HepG2 (cell line): ENCODE results near the gene ZDHHC7. TPM values are rescaled to one million over a fixed set of nuclear protein-coding genes. Genes with fewer than 3 reads are reported as not detected.

ENCODE experiments used
- ATAC-seq: fragments of 200-7000 bp; cut with Tn5 transposase; 3 replicates; pipeline ENCODE4 v1.9.1; 2020; ENCODE audit warnings: mild to moderate bottlenecking, moderate library complexity
- BruUV-seq: library from RNA; stranded (reverse); fragments of 400-500 nt; replicated peaks from 2 replicates; lab custom pipeline; 2021; lab: Mats Ljungman, UMichigan
- CTCF ChIA-PET: fragments of 300-600 bp; formaldehyde crosslinking; extraction: SDS; loops from one replicate; lab custom pipeline; 2021; ENCODE audit warnings: low total read pairs, inconsistent platforms, low intra/inter-chr PET ratio; lab: Yijun Ruan, JAX
- POLR2A ChIA-PET: fragments of 350-600 bp; sonication (Branson Sonifier 250); formaldehyde crosslinking; loops from one replicate; lab custom pipeline; 2020; ENCODE audit warnings: antibody characterized with exemption, inconsistent platforms; lab: Yijun Ruan, JAX
- DNase-seq: peaks from one replicate; pipeline ENCODE4 v3.0.0-alpha.2; 2015; ENCODE audit warnings: low spot score
- FAIRE-seq: peaks from 3 replicates; lab custom pipeline; 2011; peaks lifted over from hg19 to GRCh38; lab: Jason Lieb, UNC
- H2AFZ ChIP-seq: one replicate; pipeline ENCODE4 v1.6.1; 2011; ENCODE audit warnings: low read length, inconsistent platforms
- H3K27ac ChIP-seq: fragments of 300-600 bp; 3 replicates; pipeline ENCODE4 v1.8.0; 2011; ENCODE audit warnings: mixed run types, mild to moderate bottlenecking, mixed read lengths, low read length, inconsistent platforms; ENCODE audit not compliant: insufficient read depth; ENCODE audit errors: extremely low read length
- H3K27me3 ChIP-seq, 2 experiments: fragments of 200-600 bp in 1 of 2; 2 replicates in 1 of 2; 3 replicates in 1 of 2; pipeline versions ENCODE4 v1.6.0 to v1.8.0; 2011; ENCODE audit warnings: low read length in 2 of 2, mild to moderate bottlenecking in 2 of 2, moderate library complexity in 2 of 2, inconsistent platforms in 1 of 2; ENCODE audit not compliant: insufficient read depth in 2 of 2, control insufficient read depth in 1 of 2
- H3K36me3 ChIP-seq, 2 experiments: fragments of 200-600 bp in 1 of 2; replicated peaks in 1 of 2; 2 replicates in 1 of 2; 3 replicates in 1 of 2; pipeline versions ENCODE4 v1.5.1 to v1.8.0; 2011; ENCODE audit warnings: low read length in 2 of 2, inconsistent platforms in 1 of 2; ENCODE audit not compliant: insufficient read depth in 2 of 2, control insufficient read depth in 1 of 2
- H3K4me1 ChIP-seq: 2 replicates; pipeline ENCODE4 v1.5.1; 2012; ENCODE audit warnings: low read length, inconsistent platforms; ENCODE audit not compliant: insufficient read depth
- H3K4me2 ChIP-seq: 2 replicates; pipeline ENCODE4 v1.6.0; 2011; ENCODE audit warnings: low read depth, low read length, inconsistent platforms
- H3K4me3 ChIP-seq, 3 experiments: fragments of 200-600 bp in 1 of 3; sonication (generic), shearing (Covaris generic) in 1 of 3; replicated peaks in 1 of 3; 2 replicates each; pipeline ENCODE4 v1.5.1; 2011 to 2016; ENCODE audit warnings: low read length in 3 of 3, inconsistent platforms in 2 of 3, low read depth in 2 of 3, mild to moderate bottlenecking in 2 of 3, control low read depth in 1 of 3, mixed read lengths in 1 of 3; ENCODE audit not compliant: insufficient read depth in 1 of 3
- H3K79me2 ChIP-seq: one replicate; pipeline ENCODE4 v1.6.1; 2011; ENCODE audit warnings: low read length, inconsistent platforms; ENCODE audit not compliant: insufficient read depth
- H3K9ac ChIP-seq: 2 replicates; pipeline ENCODE4 v1.6.0; 2011; ENCODE audit warnings: mild to moderate bottlenecking, low read depth, low read length, inconsistent platforms; ENCODE audit not compliant: insufficient read depth
- H3K9me3 ChIP-seq: 2 replicates; pipeline ENCODE4 v1.5.1; 2012; ENCODE audit warnings: mild to moderate bottlenecking, low read length
- H4K20me1 ChIP-seq: 2 replicates; pipeline ENCODE4 v1.6.0; 2011; ENCODE audit warnings: inconsistent platforms, mild to moderate bottlenecking, low read length, moderate library complexity; ENCODE audit not compliant: insufficient read depth
- FOXA1 ChIP-seq, 2 experiments: fragments of 450-650 bp in 1 of 2; sonication (generic) in 1 of 2; formaldehyde crosslinking in 1 of 2; IDR thresholded peaks; 2 replicates each; pipeline versions ENCODE4 v1.4.0 to v1.6.1; 2016 to 2020; ENCODE audit warnings: missing genetic modification reagents in 1 of 2
- GTF2F1 ChIP-seq: fragments of 150-350 bp; IDR thresholded peaks from 2 replicates; pipeline ENCODE4 v1.6.1; 2014; ENCODE audit warnings: low read length
- HOXA3 ChIP-seq: sonication (generic); formaldehyde crosslinking; IDR thresholded peaks from 2 replicates; pipeline ENCODE4 v1.5.0; 2020; ENCODE audit warnings: missing genetic modification reagents
- PAWR ChIP-seq: sonication (generic); formaldehyde crosslinking; IDR thresholded peaks from 2 replicates; pipeline ENCODE4 v1.4.0; 2020; ENCODE audit warnings: missing genetic modification reagents, mild to moderate bottlenecking, borderline replicate concordance
- RBM22 ChIP-seq: fragments of 200-400 bp; formaldehyde crosslinking; optimal IDR thresholded peaks from 2 replicates; pipeline ENCODE3; 2017; ENCODE audit warnings: mild to moderate bottlenecking, low read length, moderate library complexity
- RNF2 ChIP-seq: fragments of 450-650 bp; conservative IDR thresholded peaks from 2 replicates; pipeline ENCODE4 v1.6.1; 2016; ENCODE audit warnings: low read depth
- SAP130 ChIP-seq: IDR thresholded peaks from 2 replicates; pipeline ENCODE4 v1.6.1; 2016; ENCODE audit warnings: low read depth
- SATB2 ChIP-seq: sonication (generic); formaldehyde crosslinking; IDR thresholded peaks from 2 replicates; pipeline ENCODE4 v1.5.0; 2020; ENCODE audit warnings: missing genetic modification reagents
- ZBTB38 ChIP-seq: sonication (generic); formaldehyde crosslinking; IDR thresholded peaks from 2 replicates; pipeline ENCODE4 v1.5.1; 2020; ENCODE audit warnings: mild to moderate bottlenecking, missing genetic modification reagents
- ZEB1 ChIP-seq: IDR thresholded peaks from 2 replicates; pipeline ENCODE4 v1.6.1; 2012; ENCODE audit warnings: mild to moderate bottlenecking, low read depth, inconsistent platforms; ENCODE audit not compliant: insufficient replicate concordance
- ZNF556 ChIP-seq: sonication (generic); formaldehyde crosslinking; IDR thresholded peaks from 2 replicates; pipeline ENCODE4 v1.4.0; 2020; ENCODE audit warnings: mild to moderate bottlenecking, missing genetic modification reagents, borderline replicate concordance
- WGBS: methylation state at CpG from one replicate; pipeline ENCODE4 v1.1.6; 2017; ENCODE audit warnings: low lambda C conversion rate; 5-methylcytosine and 5-hydroxymethylcytosine counted together
- in situ Hi-C: cut with HindIII; loops from 2 replicates; pipeline ENCODE4 v1.10.0; 2017; ENCODE audit warnings: low pct_unique_long_range_greater_than_20kb; ENCODE audit not compliant: extremely low pct_ligation_motif_present
- intact Hi-C: fragments of 100-400 bp; cut with micrococcal nuclease; formaldehyde crosslinking; loops from one replicate; pipeline ENCODE4 v1.10.0; 2022; ENCODE audit not compliant: unreplicated experiment
- polyA plus RNA-seq, 8 experiments: library from polyadenylated mRNA; depleted of rRNA in 3 of 8; stranded (reverse) in 7 of 8; unstranded in 1 of 8; fragments of >200 nt; fragmentation: Illumina TruSeq in 4 of 8; extraction: Trizol in 4 of 8; gene quantifications; 2 replicates each; pipeline versions ENCODE4 v1.2.1 to v1.2.3, GENCODE V29; 2011 to 2016; ENCODE audit warnings: low read depth in 4 of 8, missing spikeins in 1 of 8, mixed read lengths in 1 of 8; ENCODE audit not compliant: insufficient read depth in 1 of 8
- total RNA-seq, 5 experiments: library from RNA; depleted of rRNA; stranded (reverse); fragments of >200 nt; fragmentation: Illumina TruSeq; extraction: Trizol; gene quantifications; 2 replicates each; pipeline ENCODE4 v1.2.3, GENCODE V29; 2016; ENCODE audit warnings: low read depth in 1 of 5
- TF ChIP-seq, protein P1 (sequence below): IDR thresholded peaks from 2 replicates; pipeline ENCODE4 v1.6.1; 2018; ENCODE audit warnings: missing genetic modification reagents, mild to moderate bottlenecking, missing compliant biosample characterization
- TF ChIP-seq, protein P2 (sequence below): sonication (generic); formaldehyde crosslinking; IDR thresholded peaks from 2 replicates; pipeline ENCODE4 v1.8.1; 2023; ENCODE audit warnings: missing genetic modification reagents, mild to moderate bottlenecking, borderline replicate concordance
- TF ChIP-seq, protein P3 (sequence below), 2 experiments: fragments of 450-650 bp in 1 of 2; sonication (generic) in 1 of 2; formaldehyde crosslinking in 1 of 2; IDR thresholded peaks; 2 replicates each; pipeline versions ENCODE4 v1.6.1 to v1.8.0; 2016 to 2022; ENCODE audit warnings: antibody characterized with exemption in 1 of 2, mild to moderate bottlenecking in 1 of 2, missing genetic modification reagents in 1 of 2

ZDHHC7 gene
- total and polyA plus RNA-seq, 2 of the 13 experiments (the other 11 are each of a cell fraction or from before 2014, with no cell fraction given), result 46.8 to 67.6 TPM

DNA sequence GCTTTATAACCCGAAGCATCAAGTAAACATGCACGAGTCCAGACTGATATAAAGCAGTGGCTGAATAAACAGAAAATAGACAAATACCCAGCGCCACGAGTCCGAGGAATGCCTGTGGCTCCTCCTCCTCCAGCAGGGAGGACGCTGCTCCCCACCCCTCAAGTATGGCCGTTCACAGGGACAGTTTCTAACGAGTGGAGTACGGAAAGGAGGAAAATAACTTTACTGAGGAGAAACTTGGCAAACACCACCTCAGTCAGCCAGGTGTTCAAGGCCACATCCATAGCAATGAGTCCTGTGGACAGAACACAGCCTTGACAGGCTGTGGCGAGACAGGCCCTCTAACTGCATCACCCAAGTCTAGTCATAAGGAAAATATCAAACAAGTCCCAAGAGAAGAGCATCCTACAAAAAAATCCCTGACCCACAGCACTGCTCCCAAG, 9.2 kb downstream of the ZDHHC7 start:
- CTCF ChIA-PET, result no interaction called here
- no TSS peak for BruUV-seq
- Histone ChIP-seq H3K27me3 (no peaks in the 10 kb centered on the region), H3K4me2 (peak overlapping the region; percentile 73), H3K27ac (peak overlapping the region; percentile 81), H3K4me3 (peak overlapping the region in 2 of 3 experiments; percentile 19 to 59; a peak in 3 of 6 replicates), H3K79me2 (peaks cover 82% of the 10 kb centered on the region), H3K36me3 (peaks cover 4 to 7% of the 10 kb centered on the region in 2 experiments; a peak in 2 of 5 replicates), H2AFZ (no peak overlapping the region), H4K20me1 (peaks cover 21% of the 10 kb centered on the region; the same call in 1 of the 2 replicates), H3K9me3 (no peaks in the 10 kb centered on the region), H3K4me1 (peaks cover 91% of the 10 kb centered on the region), H3K9ac (peak overlapping the region; percentile 46)
- intact Hi-C loops, result no loop called here
- FAIRE-seq (peak; percentile 54), DNase-seq (peak; percentile 53), ATAC-seq (peak; percentile 31)
- in situ Hi-C loops, result no loop called here
- 13% methylated on average over 10 of the region's 10 CpGs for WGBS
- POLR2A ChIA-PET, result interaction anchor here (4.9 kb wide), 1 partner anchor 9 kb away, joined by 42 read pairs; the partner anchor contains the start of gene ZDHHC7
- TF ChIP-seq FOXA1 (IDR thresholded peaks at IDR 0.05), result no peak
- peak; percentile 20; the same call in 1 of the 2 replicates for TF ChIP-seq FOXA1 (CRISPR knock-in tag; IDR thresholded peaks at IDR 0.05)
- TF ChIP-seq PAWR (CRISPR knock-in tag), result no peak
- TF ChIP-seq SATB2 (CRISPR knock-in tag), result no peak
- TF ChIP-seq GTF2F1, result no peak
- TF ChIP-seq, protein P1, sequence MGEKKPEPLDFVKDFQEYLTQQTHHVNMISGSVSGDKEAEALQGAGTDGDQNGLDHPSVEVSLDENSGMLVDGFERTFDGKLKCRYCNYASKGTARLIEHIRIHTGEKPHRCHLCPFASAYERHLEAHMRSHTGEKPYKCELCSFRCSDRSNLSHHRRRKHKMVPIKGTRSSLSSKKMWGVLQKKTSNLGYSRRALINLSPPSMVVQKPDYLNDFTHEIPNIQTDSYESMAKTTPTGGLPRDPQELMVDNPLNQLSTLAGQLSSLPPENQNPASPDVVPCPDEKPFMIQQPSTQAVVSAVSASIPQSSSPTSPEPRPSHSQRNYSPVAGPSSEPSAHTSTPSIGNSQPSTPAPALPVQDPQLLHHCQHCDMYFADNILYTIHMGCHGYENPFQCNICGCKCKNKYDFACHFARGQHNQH, result peak; percentile 39; the same call in 1 of the 2 replicates
- TF ChIP-seq ZBTB38, result 0 out of 2 replicates have a peak, but pooled peaks have one; percentile 14
- TF ChIP-seq RBM22, result peak; percentile 69
- 0 out of 2 replicates have a peak, but pooled peaks have one; percentile 26 for TF ChIP-seq ZNF556
- TF ChIP-seq RNF2, result no peak
- TF ChIP-seq, protein P2, sequence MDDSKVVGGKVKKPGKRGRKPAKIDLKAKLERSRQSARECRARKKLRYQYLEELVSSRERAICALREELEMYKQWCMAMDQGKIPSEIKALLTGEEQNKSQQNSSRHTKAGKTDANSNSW (CRISPR knock-in tag), result no peak
- peak; percentile 23 for TF ChIP-seq ZEB1
- TF ChIP-seq SAP130 (CRISPR knock-in tag), result peak; percentile 56; the same call in 1 of the 2 replicates
- TF ChIP-seq HOXA3 (CRISPR knock-in tag), result peak; percentile 42; the same call in 1 of the 2 replicates
- TF ChIP-seq, protein P3, sequence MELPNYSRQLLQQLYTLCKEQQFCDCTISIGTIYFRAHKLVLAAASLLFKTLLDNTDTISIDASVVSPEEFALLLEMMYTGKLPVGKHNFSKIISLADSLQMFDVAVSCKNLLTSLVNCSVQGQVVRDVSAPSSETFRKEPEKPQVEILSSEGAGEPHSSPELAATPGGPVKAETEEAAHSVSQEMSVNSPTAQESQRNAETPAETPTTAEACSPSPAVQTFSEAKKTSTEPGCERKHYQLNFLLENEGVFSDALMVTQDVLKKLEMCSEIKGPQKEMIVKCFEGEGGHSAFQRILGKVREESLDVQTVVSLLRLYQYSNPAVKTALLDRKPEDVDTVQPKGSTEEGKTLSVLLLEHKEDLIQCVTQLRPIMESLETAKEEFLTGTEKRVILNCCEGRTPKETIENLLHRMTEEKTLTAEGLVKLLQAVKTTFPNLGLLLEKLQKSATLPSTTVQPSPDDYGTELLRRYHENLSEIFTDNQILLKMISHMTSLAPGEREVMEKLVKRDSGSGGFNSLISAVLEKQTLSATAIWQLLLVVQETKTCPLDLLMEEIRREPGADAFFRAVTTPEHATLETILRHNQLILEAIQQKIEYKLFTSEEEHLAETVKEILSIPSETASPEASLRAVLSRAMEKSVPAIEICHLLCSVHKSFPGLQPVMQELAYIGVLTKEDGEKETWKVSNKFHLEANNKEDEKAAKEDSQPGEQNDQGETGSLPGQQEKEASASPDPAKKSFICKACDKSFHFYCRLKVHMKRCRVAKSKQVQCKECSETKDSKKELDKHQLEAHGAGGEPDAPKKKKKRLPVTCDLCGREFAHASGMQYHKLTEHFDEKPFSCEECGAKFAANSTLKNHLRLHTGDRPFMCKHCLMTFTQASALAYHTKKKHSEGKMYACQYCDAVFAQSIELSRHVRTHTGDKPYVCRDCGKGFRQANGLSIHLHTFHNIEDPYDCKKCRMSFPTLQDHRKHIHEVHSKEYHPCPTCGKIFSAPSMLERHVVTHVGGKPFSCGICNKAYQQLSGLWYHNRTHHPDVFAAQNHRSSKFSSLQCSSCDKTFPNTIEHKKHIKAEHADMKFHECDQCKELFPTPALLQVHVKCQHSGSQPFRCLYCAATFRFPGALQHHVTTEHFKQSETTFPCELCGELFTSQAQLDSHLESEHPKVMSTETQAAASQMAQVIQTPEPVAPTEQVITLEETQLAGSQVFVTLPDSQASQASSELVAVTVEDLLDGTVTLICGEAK (IDR thresholded peaks at IDR 0.05), result no peak
- TF ChIP-seq, protein P3 (CRISPR knock-in tag; IDR thresholded peaks at IDR 0.05), result 0 out of 2 replicates have a peak, but pooled peaks have one; percentile 14
